K562 (cell line): ENCODE measurements around the gene OBSL1. TPM values are rescaled to one million over a fixed set of nuclear protein-coding genes. Genes with fewer than 3 reads are reported as not detected.
A peak's percentile ranks its signal among the peaks of the same experiment; 100 is the strongest.

Experiments
- ARID1B ChIP-seq: fragments of 450-650 bp; IDR thresholded peaks from 2 replicates; pipeline ENCODE4 v1.6.1; 2016; ENCODE audit warnings: antibody characterized with exemption, mild to moderate bottlenecking, inconsistent platforms
- ARID2 ChIP-seq: fragments of 450-650 bp; IDR thresholded peaks from 2 replicates; pipeline ENCODE4 v1.6.1; 2017; ENCODE audit warnings: antibody characterized with exemption, mild to moderate bottlenecking
- FOXK1 ChIP-seq: sonication (generic); formaldehyde crosslinking; IDR thresholded peaks from 2 replicates; pipeline ENCODE4 v1.8.0; 2022; ENCODE audit warnings: missing genetic modification reagents, mild to moderate bottlenecking, borderline replicate concordance
- HDAC2 ChIP-seq: fragments of 450-650 bp; IDR thresholded peaks from 2 replicates; pipeline ENCODE4 v1.6.1; 2016; ENCODE audit warnings: mild to moderate bottlenecking
- KAT7 ChIP-seq: sonication (generic); formaldehyde crosslinking; IDR thresholded peaks from 2 replicates; pipeline ENCODE4 v1.8.0; 2022; ENCODE audit warnings: missing genetic modification reagents, mild to moderate bottlenecking, borderline replicate concordance
- LEF1 ChIP-seq: fragments of 450-650 bp; IDR thresholded peaks from 2 replicates; pipeline ENCODE4 v1.6.1; 2016; ENCODE audit warnings: mild to moderate bottlenecking
- MNT ChIP-seq, 2 experiments: fragments of 450-650 bp; conservative IDR thresholded peaks; 2 replicates each; pipeline ENCODE4 v1.6.1; 2017; ENCODE audit warnings: mild to moderate bottlenecking in 2 of 2, moderate library complexity in 2 of 2
- MYNN ChIP-seq, 2 experiments: sonication (generic); formaldehyde crosslinking in 1 of 2; IDR thresholded peaks; 2 replicates each; pipeline versions ENCODE4 v1.5.0 to v1.6.1; 2016 to 2020; ENCODE audit warnings: antibody characterized with exemption in 1 of 2, missing genetic modification reagents in 1 of 2
- NFE2 ChIP-seq: IDR thresholded peaks from 2 replicates; pipeline ENCODE4 v1.6.1; 2014; ENCODE audit warnings: antibody characterized with exemption, low read depth
- POLR2AphosphoS5 ChIP-seq: IDR thresholded peaks from 2 replicates; pipeline ENCODE4 v1.6.1; 2011; ENCODE audit warnings: mild to moderate bottlenecking, low read depth, low read length, moderate library complexity; ENCODE audit not compliant: control insufficient read depth, insufficient read depth
- SLC30A9 ChIP-seq: fragments of 250-450 bp; sonication (Bioruptor Pico); IDR thresholded peaks from 2 replicates; pipeline ENCODE4 v1.8.0; 2022; ENCODE audit warnings: mild to moderate bottlenecking, moderate library complexity
- STAG1 ChIP-seq: sonication (generic); formaldehyde crosslinking; IDR thresholded peaks from 2 replicates; pipeline ENCODE4 v1.5.0; 2020; ENCODE audit warnings: missing genetic modification reagents, borderline replicate concordance
- ZEB2 ChIP-seq: fragments of 450-650 bp; IDR thresholded peaks from 2 replicates; pipeline ENCODE4 v1.6.1; 2016
- ZNF57 ChIP-seq: fragments of 450-650 bp; formaldehyde crosslinking; IDR thresholded peaks from 2 replicates; pipeline ENCODE4 v1.4.0; 2020; ENCODE audit warnings: mild to moderate bottlenecking, moderate library complexity
- polyA plus RNA-seq, 8 experiments: library from polyadenylated mRNA; depleted of rRNA in 4 of 8; stranded (reverse) in 5 of 8; unstranded in 3 of 8; fragments of >200 nt; fragmentation: Nextera tagmentation in 2 of 8; fragmentation: Illumina TruSeq in 1 of 8; extraction: Ambion mirVana in 2 of 8; extraction: Trizol in 1 of 8; gene quantifications; 2 replicates each; pipeline versions ENCODE4 v1.2.1 to v1.2.3, GENCODE V29; 2011 to 2014; ENCODE audit warnings: inconsistent platforms in 1 of 8, missing spikeins in 1 of 8
- total RNA-seq, 7 experiments: library from RNA; depleted of rRNA in 6 of 7; stranded (reverse); fragments of >200 nt in 6 of 7; fragmentation: Illumina TruSeq in 2 of 7; extraction: Trizol in 2 of 7; gene quantifications; 2 replicates each; pipeline versions ENCODE4 v1.2.1 to v1.2.3, GENCODE V29; 2011 to 2021; ENCODE audit warnings: low replicate concordance in 1 of 7
- TF ChIP-seq, protein P1 (sequence below), 2 experiments: IDR thresholded peaks in 1 of 2; conservative IDR thresholded peaks in 1 of 2; 2 replicates each; pipeline ENCODE4 v1.6.1; 2016; ENCODE audit warnings: low read depth in 2 of 2, mild to moderate bottlenecking in 1 of 2, missing compliant biosample characterization in 1 of 2, missing genetic modification characterization in 1 of 2, moderate library complexity in 1 of 2
- TF ChIP-seq, protein P2 (sequence below): fragments of 250-450 bp; sonication (Bioruptor Pico); IDR thresholded peaks from 2 replicates; pipeline ENCODE4 v1.5.0; 2021; ENCODE audit warnings: mild to moderate bottlenecking, moderate library complexity
- TF ChIP-seq, protein P3 (sequence below): sonication (generic); formaldehyde crosslinking; IDR thresholded peaks from 2 replicates; pipeline ENCODE4 v1.8.0; 2023; ENCODE audit warnings: mild to moderate bottlenecking, missing genetic modification reagents
- TF ChIP-seq, protein P4 (sequence below): fragments of 250-450 bp; sonication (Bioruptor Pico); IDR thresholded peaks from 2 replicates; pipeline ENCODE4 v1.8.0; 2021; ENCODE audit warnings: moderate library complexity, mild to moderate bottlenecking, inconsistent platforms

OBSL1 gene
- total and polyA plus RNA-seq, 9 of the 15 experiments (the other 6 are each of a cell fraction or from before 2014, with no cell fraction given): 1.2 to 26.6 (median 8.6) TPM

DNA sequence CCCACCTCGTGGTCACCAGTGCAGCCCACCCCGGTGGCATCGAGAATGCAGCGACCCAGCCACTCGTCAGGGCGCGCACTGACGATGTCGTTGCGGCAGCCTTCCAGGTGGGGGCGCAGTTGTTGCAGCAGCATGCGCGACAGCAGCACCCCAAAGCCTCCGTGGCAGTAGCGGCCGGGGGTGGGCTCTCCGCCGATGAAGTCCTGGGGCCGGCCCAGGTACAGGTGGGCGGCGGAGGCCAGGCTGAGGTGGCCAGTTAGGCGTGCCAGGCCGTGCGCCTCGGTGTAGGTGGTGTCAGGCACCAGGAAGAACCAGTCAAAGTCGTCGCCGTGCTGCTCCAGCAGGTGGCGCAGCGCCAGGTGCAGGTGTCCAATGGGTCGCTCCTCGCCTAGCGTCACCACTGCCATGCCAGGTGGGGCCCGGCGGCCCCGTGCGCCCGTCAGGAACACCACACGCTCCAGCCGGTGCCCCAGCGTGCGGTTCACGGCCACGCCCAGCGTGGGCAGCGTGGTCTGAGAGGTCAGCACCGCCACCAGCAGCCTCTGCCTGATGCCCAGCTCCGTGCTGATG lies 29.6 kb downstream of the OBSL1 start (continued):
- peak; percentile 72 to 83 for TF ChIP-seq MNT (conservative IDR thresholded peaks at IDR 0.05)
- TF ChIP-seq ZEB2: peak; percentile 73; the same call in 1 of the 2 replicates
- TF ChIP-seq MYNN (IDR thresholded peaks at IDR 0.05): peak; percentile 56; the same call in 1 of the 2 replicates
- TF ChIP-seq MYNN (CRISPR knock-in tag; IDR thresholded peaks at IDR 0.05): no peak
- TF ChIP-seq ARID2: 0 out of 2 replicates have a peak, but pooled peaks have one; percentile 40
- TF ChIP-seq LEF1: no peak
- no peak for TF ChIP-seq SLC30A9 (CRISPR knock-in tag)
- peak; percentile 13; the same call in 1 of the 2 replicates for TF ChIP-seq HDAC2
- TF ChIP-seq, protein P1, sequence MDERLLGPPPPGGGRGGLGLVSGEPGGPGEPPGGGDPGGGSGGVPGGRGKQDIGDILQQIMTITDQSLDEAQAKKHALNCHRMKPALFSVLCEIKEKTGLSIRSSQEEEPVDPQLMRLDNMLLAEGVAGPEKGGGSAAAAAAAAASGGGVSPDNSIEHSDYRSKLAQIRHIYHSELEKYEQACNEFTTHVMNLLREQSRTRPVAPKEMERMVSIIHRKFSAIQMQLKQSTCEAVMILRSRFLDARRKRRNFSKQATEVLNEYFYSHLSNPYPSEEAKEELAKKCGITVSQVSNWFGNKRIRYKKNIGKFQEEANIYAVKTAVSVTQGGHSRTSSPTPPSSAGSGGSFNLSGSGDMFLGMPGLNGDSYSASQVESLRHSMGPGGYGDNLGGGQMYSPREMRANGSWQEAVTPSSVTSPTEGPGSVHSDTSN (CRISPR knock-in tag; IDR thresholded peaks at IDR 0.05; ENCODE audit: low read depth): peak; percentile 12; the same call in 1 of the 2 replicates
- TF ChIP-seq, protein P1 (tag; conservative IDR thresholded peaks at IDR 0.05; ENCODE audit: low read depth): no peak
- TF ChIP-seq, protein P2, sequence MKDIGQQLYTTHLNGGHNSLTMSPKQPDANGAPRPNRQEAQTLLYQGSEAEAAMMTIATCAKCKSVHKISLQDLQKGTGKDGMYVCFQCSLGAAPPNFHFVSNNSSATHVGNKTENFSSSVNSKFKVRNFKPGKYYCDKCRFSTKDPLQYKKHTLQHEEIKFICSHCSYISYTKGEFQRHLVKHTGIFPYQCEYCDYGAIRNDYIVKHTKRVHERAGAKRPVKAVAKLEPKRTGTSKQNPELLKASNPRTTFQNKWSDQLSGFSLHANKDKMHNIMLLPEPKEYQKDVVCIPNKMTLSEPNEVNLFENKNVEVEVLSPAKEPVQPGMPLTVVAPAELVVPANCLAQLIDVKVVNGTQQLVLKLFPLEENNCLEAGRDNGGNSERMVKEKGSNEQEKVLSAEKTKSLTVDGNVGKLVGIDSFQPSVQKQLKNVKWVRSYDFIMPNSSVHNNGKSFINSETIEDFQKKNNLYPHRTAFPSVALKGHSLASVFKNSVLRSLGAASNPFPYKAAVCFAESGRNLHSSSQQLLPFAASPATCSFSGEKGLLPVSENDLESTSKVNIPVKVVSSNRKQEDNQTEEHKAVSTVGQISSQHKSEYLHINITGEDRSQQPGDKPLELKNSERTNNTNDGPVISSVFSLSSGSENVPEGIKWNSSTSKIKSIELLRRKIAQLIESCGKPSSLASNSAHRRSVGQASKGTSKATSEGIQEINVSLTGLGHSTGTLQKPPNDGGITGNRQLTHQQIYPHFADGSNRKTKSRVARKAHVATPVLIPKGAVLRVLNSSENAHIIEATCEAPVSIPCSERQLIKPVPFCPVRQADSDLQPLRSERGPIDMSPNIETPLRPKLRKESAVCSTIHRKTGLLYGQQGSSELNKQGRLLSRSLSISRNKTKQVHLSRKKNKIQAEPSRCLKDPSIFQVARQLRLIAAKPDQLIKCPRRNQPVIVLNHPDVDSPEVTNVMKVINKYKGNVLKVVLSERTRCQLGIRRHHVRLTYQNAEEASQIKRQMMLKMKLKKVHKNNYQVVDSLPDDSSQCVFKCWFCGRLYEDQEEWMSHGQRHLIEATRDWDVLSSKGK (CRISPR knock-in tag): no peak
- TF ChIP-seq, protein P3, sequence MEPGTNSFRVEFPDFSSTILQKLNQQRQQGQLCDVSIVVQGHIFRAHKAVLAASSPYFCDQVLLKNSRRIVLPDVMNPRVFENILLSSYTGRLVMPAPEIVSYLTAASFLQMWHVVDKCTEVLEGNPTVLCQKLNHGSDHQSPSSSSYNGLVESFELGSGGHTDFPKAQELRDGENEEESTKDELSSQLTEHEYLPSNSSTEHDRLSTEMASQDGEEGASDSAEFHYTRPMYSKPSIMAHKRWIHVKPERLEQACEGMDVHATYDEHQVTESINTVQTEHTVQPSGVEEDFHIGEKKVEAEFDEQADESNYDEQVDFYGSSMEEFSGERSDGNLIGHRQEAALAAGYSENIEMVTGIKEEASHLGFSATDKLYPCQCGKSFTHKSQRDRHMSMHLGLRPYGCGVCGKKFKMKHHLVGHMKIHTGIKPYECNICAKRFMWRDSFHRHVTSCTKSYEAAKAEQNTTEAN (CRISPR knock-in tag): 0 out of 2 replicates have a peak, but pooled peaks have one; percentile 45
- no peak for TF ChIP-seq KAT7
- TF ChIP-seq ZNF57 (CRISPR knock-in tag): no peak
- TF ChIP-seq NFE2: no peak
- peak; percentile 84; the same call in 1 of the 2 replicates for TF ChIP-seq FOXK1 (CRISPR knock-in tag)
- peak; percentile 71; the same call in 1 of the 2 replicates for TF ChIP-seq STAG1 (CRISPR knock-in tag)
- TF ChIP-seq ARID1B: peak; percentile 44
- no peak for TF ChIP-seq POLR2AphosphoS5
- TF ChIP-seq, protein P4, sequence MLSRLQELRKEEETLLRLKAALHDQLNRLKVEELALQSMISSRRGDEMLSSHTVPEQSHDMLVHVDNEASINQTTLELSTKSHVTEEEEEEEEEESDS (CRISPR knock-in tag): no peak
